Smooth muscle cell (in vitro differentiated cells): ENCODE measurements around the gene TAF1D. TPM values are rescaled to one million over a fixed set of nuclear protein-coding genes. Genes with fewer than 3 reads are reported as not detected.

Source experiments
- DNase-seq: peaks from one replicate; lab custom pipeline; 2025; ENCODE audit not compliant: unreplicated experiment; lab: John Stamatoyannopoulos, UW
- H2AFZ ChIP-seq: fragments of 200-600 bp; sonication (generic); 2 replicates; pipeline ENCODE4 v1.6.0; 2016; ENCODE audit warnings: antibody characterized with exemption, low read depth, mild to moderate bottlenecking
- H3F3A ChIP-seq: fragments of 200-600 bp; sonication (generic); 2 replicates; pipeline ENCODE4 v1.6.0; 2017; ENCODE audit warnings: antibody characterized with exemption, low read depth
- H3K27ac ChIP-seq: fragments of 200-600 bp; sonication (generic); 2 replicates; pipeline ENCODE4 v1.5.1; 2016; ENCODE audit warnings: low read depth, mild to moderate bottlenecking
- H3K27me3 ChIP-seq: fragments of 200-600 bp; sonication (generic); 2 replicates; pipeline ENCODE4 v1.6.1; 2016; ENCODE audit warnings: low read depth, mild to moderate bottlenecking
- H3K36me3 ChIP-seq: fragments of 200-600 bp; sonication (generic); 2 replicates; pipeline ENCODE4 v1.5.1; 2016; ENCODE audit warnings: low read depth
- H3K4me1 ChIP-seq: fragments of 200-600 bp; sonication (generic); 2 replicates; pipeline ENCODE4 v1.5.1; 2016; ENCODE audit warnings: low read depth
- H3K4me2 ChIP-seq: fragments of 200-600 bp; sonication (generic); 2 replicates; pipeline ENCODE4 v1.6.0; 2016; ENCODE audit warnings: mild to moderate bottlenecking
- H3K4me3 ChIP-seq: fragments of 200-600 bp; sonication (generic); 2 replicates; pipeline ENCODE4 v1.5.1; 2016; ENCODE audit warnings: mild to moderate bottlenecking
- H3K79me2 ChIP-seq: fragments of 200-600 bp; sonication (generic); 2 replicates; pipeline ENCODE4 v1.6.0; 2016; ENCODE audit warnings: low read depth, mild to moderate bottlenecking
- H3K9ac ChIP-seq: fragments of 200-600 bp; sonication (generic); 2 replicates; pipeline ENCODE4 v1.6.0; 2016; ENCODE audit warnings: low read depth
- H3K9me3 ChIP-seq: fragments of 200-600 bp; sonication (generic); replicated peaks from 2 replicates; pipeline ENCODE4 v1.5.1; 2016; ENCODE audit warnings: low read depth
- H4K20me1 ChIP-seq: fragments of 200-600 bp; sonication (generic); 2 replicates; pipeline ENCODE4 v1.6.0; 2016; ENCODE audit warnings: low read depth
- WGBS: methylation state at CpG from one replicate; pipeline ENCODE4 v1.1.7; 2016; ENCODE audit warnings: low lambda C conversion rate; 5-methylcytosine and 5-hydroxymethylcytosine counted together
- polyA plus RNA-seq: library from polyadenylated mRNA; unstranded; fragments of >200 nt; fragmentation: Nextera tagmentation; extraction: Ambion mirVana; gene quantifications from 2 replicates; pipeline ENCODE4 v1.2.1, GENCODE V29; 2016
- total RNA-seq: library from RNA; depleted of rRNA; stranded (reverse); fragments of >200 nt; gene quantifications from 2 replicates; pipeline ENCODE4 v1.2.3, GENCODE V29; 2014
- TF ChIP-seq, protein P1 (sequence below): fragments of 200-600 bp; sonication (generic); IDR thresholded peaks from 2 replicates; pipeline ENCODE4 v1.5.1; 2017; ENCODE audit warnings: borderline replicate concordance, mild to moderate bottlenecking, antibody characterized with exemption; ENCODE audit not compliant: insufficient read depth, poor library complexity, severe bottlenecking

TAF1D gene
- total and polyA plus RNA-seq, 2 experiments from 2014 or later, result 36.9 to 216 TPM

DNA sequence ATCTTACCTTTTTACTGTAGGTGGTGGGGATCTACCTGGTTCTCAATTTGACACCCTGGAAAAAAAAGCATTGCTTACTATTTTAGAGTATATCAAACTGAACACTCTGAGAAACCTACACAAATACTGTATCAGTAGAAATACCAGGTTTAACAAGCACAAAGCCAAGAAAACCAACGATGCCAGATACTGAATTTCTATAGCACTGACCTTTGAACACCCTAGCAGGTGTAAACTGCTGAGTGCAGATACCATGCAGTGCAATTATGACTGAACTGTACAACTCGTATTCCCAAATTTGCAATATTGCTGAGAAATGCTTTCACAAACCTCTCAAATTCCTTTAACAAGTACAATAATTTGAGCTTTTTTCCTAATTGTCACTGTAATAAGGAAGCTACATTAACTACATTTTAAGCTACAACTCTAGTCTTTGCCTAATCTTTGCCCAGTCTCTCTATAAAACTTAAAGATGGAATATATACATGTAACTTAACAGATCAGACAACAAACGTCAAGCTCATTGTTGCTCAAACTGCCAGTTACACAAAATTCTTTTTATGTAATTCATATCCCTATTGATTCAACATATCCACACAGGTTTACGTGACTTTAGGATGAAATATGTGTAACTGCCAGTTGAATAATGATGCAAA lies 8.9 kb downstream of the TAF1D start:
- Histone ChIP-seq H3K27me3 (no peaks in the 10 kb centered on the region), H3K9ac (no peak overlapping the region), H3K4me3 (no peak overlapping the region), H3K4me1 (peaks cover 20% of the 10 kb centered on the region), H4K20me1 (peaks cover 88% of the 10 kb centered on the region), H3K4me2 (no peak overlapping the region), H3K36me3 (peaks cover 56% of the 10 kb centered on the region), H3K79me2 (peaks cover 28% of the 10 kb centered on the region), H3K27ac (peak overlapping the region; percentile 43), H3K9me3 (no peaks in the 10 kb centered on the region), H3F3A (peaks cover 78% of the 10 kb centered on the region), H2AFZ (no peak overlapping the region)
- TF ChIP-seq, protein P1, sequence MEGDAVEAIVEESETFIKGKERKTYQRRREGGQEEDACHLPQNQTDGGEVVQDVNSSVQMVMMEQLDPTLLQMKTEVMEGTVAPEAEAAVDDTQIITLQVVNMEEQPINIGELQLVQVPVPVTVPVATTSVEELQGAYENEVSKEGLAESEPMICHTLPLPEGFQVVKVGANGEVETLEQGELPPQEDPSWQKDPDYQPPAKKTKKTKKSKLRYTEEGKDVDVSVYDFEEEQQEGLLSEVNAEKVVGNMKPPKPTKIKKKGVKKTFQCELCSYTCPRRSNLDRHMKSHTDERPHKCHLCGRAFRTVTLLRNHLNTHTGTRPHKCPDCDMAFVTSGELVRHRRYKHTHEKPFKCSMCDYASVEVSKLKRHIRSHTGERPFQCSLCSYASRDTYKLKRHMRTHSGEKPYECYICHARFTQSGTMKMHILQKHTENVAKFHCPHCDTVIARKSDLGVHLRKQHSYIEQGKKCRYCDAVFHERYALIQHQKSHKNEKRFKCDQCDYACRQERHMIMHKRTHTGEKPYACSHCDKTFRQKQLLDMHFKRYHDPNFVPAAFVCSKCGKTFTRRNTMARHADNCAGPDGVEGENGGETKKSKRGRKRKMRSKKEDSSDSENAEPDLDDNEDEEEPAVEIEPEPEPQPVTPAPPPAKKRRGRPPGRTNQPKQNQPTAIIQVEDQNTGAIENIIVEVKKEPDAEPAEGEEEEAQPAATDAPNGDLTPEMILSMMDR, result no peak
- 91% methylated on average over 4 of the region's 4 CpGs for WGBS
- no peak for DNase-seq

DNA sequence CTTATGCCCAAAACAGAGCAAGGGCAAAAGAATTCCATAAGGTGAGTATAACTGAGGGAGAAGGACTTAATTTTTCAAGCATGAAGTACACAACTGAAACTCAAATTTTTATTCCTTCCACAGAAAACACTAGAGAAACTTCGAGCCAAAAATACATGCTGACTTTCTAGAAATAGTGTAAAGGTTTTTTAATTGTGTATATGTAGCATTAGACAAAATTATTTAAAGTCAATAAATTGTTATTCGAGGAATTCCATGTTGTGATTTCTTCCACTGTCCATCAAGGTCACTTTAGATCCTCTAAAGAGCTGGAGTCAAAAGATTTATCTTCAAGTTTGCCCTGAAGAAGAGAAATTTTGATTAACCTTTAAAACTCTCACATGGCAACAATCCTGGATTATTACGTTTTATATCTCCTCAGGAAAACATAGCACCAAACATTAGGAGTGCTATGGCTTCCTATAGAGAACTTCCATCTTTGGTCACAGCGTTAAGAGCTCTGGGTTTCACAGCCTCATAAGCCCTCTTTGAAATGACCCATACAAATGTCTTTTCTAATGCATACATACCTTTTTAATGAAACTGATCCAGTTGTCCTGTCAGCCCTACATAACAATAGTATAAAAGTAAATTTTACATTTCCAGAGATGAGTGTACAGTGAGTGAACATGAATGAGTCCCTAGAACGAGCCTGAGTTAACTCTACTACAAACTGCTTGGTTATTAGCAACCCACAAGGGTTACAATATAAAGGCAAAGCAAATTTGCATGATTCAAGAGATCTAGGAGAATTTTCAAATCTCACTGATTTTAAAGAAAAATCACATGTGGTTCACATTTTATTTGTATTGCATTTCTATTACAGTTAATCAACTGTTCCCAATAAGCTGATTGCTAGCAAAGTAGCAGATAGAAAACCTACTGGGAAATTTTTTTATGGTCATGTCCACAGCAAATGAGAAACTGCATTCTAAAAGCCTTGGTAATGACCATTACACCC lies 10.9 kb downstream of the TAF1D start:
- no peak overlapping the region for H3K4me3 ChIP-seq
- peaks cover 68% of the 10 kb centered on the region for H4K20me1 ChIP-seq

DNA sequence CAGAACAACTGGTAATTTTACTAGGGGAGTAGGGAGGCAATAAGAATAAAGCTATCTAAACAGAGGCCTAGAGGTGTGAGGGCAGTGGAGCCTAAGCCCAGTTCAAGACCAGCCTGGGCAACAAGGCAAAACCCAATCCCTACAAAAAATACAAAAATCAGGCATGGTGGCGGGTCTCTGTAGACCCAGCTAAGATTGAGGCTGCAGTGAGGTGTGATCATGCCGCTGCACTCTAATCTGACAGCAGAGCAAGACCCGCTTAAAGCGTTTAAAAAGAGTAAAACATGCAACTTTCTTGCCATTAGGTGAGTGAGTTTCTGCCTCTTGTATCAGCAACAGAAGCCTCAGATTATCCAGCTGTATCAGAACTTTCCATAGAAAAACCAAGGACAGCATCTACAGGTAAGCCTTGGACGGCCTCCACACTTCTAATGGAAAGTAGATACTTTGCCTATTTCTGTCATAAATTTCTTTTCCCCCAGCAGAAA lies 12.1 kb downstream of the TAF1D start:
- Histone ChIP-seq H3K4me3 (no peak overlapping the region), H3K9me3 (no peaks in the 10 kb centered on the region), H3F3A (peaks cover 60% of the 10 kb centered on the region), H3K27ac (peak overlapping the region; percentile 58), H3K79me2 (no peaks in the 10 kb centered on the region), H3K36me3 (peaks cover 45% of the 10 kb centered on the region), H3K27me3 (no peaks in the 10 kb centered on the region), H3K9ac (no peak overlapping the region), H3K4me1 (no peaks in the 10 kb centered on the region), H4K20me1 (peaks cover 56% of the 10 kb centered on the region), H2AFZ (no peak overlapping the region), H3K4me2 (no peak overlapping the region)
- WGBS, result 95% methylated on average over 5 of the region's 5 CpGs
- TF ChIP-seq, protein P1, result no peak
- no peak for DNase-seq

More for the DNA sequence above, 10.9 kb downstream of the TAF1D start:
- Histone ChIP-seq H3K27ac (peak overlapping the region; percentile 10), H3K4me2 (no peak overlapping the region), H3K9ac (no peak overlapping the region), H3K79me2 (peaks cover 12% of the 10 kb centered on the region), H3K9me3 (no peaks in the 10 kb centered on the region), H3K27me3 (no peaks in the 10 kb centered on the region), H3K36me3 (peaks cover 42% of the 10 kb centered on the region), H3K4me1 (peaks cover under 1% of the 10 kb centered on the region), H3F3A (peaks cover 67% of the 10 kb centered on the region), H2AFZ (no peak overlapping the region)
- TF ChIP-seq, protein P1, result no peak
- no peak for DNase-seq
- 98% methylated on average over 5 of the region's 5 CpGs for WGBS
